Ramos (cell line): ENCODE measurements around the gene MAD2L1BP.
"Not testable (repeated sequence)": the region's sequence is repeated elsewhere in the genome, so short reads cannot be mapped to it uniquely, and the experiment has no call there.

Experiments used
- in situ Hi-C: fragments of 300-500 bp; cut with MboI; formaldehyde crosslinking; loops from one replicate; pipeline ENCODE4 v1.14.3; 2022; ENCODE audit warnings: low sequenced_read_pairs; ENCODE audit not compliant: unreplicated experiment

MAD2L1BP gene

GRCh38 chr6:43625393-43625992 is 10.1 kb upstream of the MAD2L1BP start:
- in situ Hi-C loops, result no loop called here

GRCh38 chr6:43627008-43627825 is 8.4 kb upstream of the MAD2L1BP start:
- in situ Hi-C loops, result no loop called here

- in situ Hi-C loops, result no loop called here
These were observed 7.1 kb upstream of the MAD2L1BP start for GRCh38 chr6:43628393-43629103.

- in situ Hi-C loops, result no loop called here
These were observed 6.5 kb upstream of the MAD2L1BP start, which contains the start of gene GTPBP2 for GRCh38 chr6:43629104-43629504. Gene GTPBP2 (minus strand): TSS chr6:43629264. CDS start chr6:43629162, 102 bp downstream.

GRCh38 chr6:43629505-43630300 is 5.9 kb upstream of the MAD2L1BP start:
- in situ Hi-C loops, result no loop called here

GRCh38 chr6:43630980-43631619 is 4.5 kb upstream of the MAD2L1BP start:
- in situ Hi-C loops, result no loop called here

GRCh38 chr6:43633002-43633401 is 2.6 kb upstream of the MAD2L1BP start:
- in situ Hi-C loops, result not testable (repeated sequence)

GRCh38 chr6:43634702-43635303 is 837 bp upstream of the MAD2L1BP start:
- in situ Hi-C loops, result no loop called here

GRCh38 chr6:43636308-43636659 is 644 bp downstream of the MAD2L1BP start:
- in situ Hi-C loops, result no loop called here

- in situ Hi-C loops, result no loop called here
These were observed 4.6 kb downstream of the MAD2L1BP start for GRCh38 chr6:43639984-43640800.

GRCh38 chr6:43644940-43645612 is 9.4 kb downstream of the MAD2L1BP start, which contains the start of gene RSPH9:
Gene RSPH9 (plus strand): TSS chr6:43645036. CDS start chr6:43645099, 63 bp downstream.
- in situ Hi-C loops, result no loop called here

- in situ Hi-C loops, result no loop called here
These were observed 9.9 kb downstream of the MAD2L1BP start for GRCh38 chr6:43645613-43645964.

- in situ Hi-C loops, result no loop called here
These were observed 12.0 kb downstream of the MAD2L1BP start for GRCh38 chr6:43647613-43648012.

- in situ Hi-C loops, result no loop called here
These were observed 12.6 kb downstream of the MAD2L1BP start for GRCh38 chr6:43648248-43648647.

- in situ Hi-C loops, result not testable (repeated sequence)
These were observed 17.2 kb downstream of the MAD2L1BP start for GRCh38 chr6:43652822-43653221.

- in situ Hi-C loops, result no loop called here
These were observed 21.7 kb downstream of the MAD2L1BP start for GRCh38 chr6:43657221-43657802.

- in situ Hi-C loops, result no loop called here
These were observed 22.5 kb downstream of the MAD2L1BP start for GRCh38 chr6:43658161-43658560.

GRCh38 chr6:43662948-43663347 is 27.3 kb downstream of the MAD2L1BP start:
- in situ Hi-C loops, result loop anchor here (10.0 kb wide), 2 partner anchors 102 to 422 kb away; no protein-coding TSS in a partner anchor
